SU-DHL-6 (cell line): Measurements from ENCODE around the gene RBP5.

Experiments
- CTCF ChIP-seq: fragments of 200-600 bp; sonication (generic); IDR thresholded peaks from one replicate; pipeline ENCODE4 v1.5.1; 2017; ENCODE audit warnings: antibody characterized with exemption, mild to moderate bottlenecking, low read length, moderate library complexity; ENCODE audit not compliant: insufficient read depth, poor library complexity, severe bottlenecking
- EZH2phosphoT487 ChIP-seq: fragments of 200-600 bp; sonication (generic), shearing (Covaris generic); conservative IDR thresholded peaks from 2 replicates; pipeline ENCODE4 v1.6.1; 2018; ENCODE audit warnings: mild to moderate bottlenecking, antibody characterized with exemption, low read length, moderate library complexity, mixed read lengths

GRCh38 chr12:7099290-7099996 is 29.2 kb downstream of the RBP5 start:
- no peak for TF ChIP-seq CTCF
- TF ChIP-seq EZH2phosphoT487: no peak
